HG03521 (cell line): Measurements from ENCODE around the gene CSRP3.

Source experiments
- ATAC-seq: cut with Tn5 transposase; IDR thresholded peaks from one replicate; pipeline ENCODE4 v1.9.1; 2021; ENCODE audit warnings: mild to moderate bottlenecking, moderate library complexity; ENCODE audit not compliant: unreplicated experiment

The CSRP3 gene

GRCh38 chr11:19134004-19134403 lies 67.8 kb downstream of the CSRP3 start:
- no peak for ATAC-seq
